ENCODE results near the gene PPP1R15B.

- no peak for TF ChIP-seq CTCF (conservative IDR thresholded peaks at IDR 0.05; ENCODE audit: low read depth, low read length)
- TF ChIP-seq MXI1 (IDR thresholded peaks at IDR 0.05; ENCODE audit: borderline replicate concordance, low read depth, low read length), result no peak
- no peak for TF ChIP-seq NFE2L2 (IDR thresholded peaks at IDR 0.05; ENCODE audit: low read depth, low read length)
- TF ChIP-seq POLR2A (IDR thresholded peaks at IDR 0.05; ENCODE audit: low read depth, low read length), result no peak
- TF ChIP-seq, protein P1, sequence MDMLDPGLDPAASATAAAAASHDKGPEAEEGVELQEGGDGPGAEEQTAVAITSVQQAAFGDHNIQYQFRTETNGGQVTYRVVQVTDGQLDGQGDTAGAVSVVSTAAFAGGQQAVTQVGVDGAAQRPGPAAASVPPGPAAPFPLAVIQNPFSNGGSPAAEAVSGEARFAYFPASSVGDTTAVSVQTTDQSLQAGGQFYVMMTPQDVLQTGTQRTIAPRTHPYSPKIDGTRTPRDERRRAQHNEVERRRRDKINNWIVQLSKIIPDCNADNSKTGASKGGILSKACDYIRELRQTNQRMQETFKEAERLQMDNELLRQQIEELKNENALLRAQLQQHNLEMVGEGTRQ (IDR thresholded peaks at IDR 0.05; ENCODE audit: low read depth, low read length), result no peak
- TF ChIP-seq RAD21 (IDR thresholded peaks at IDR 0.05; ENCODE audit: low read length), result no peak
- no peak for TF ChIP-seq FOS (IDR thresholded peaks at IDR 0.05; ENCODE audit: low read depth, low read length)
- no peak for TF ChIP-seq MAFK (IDR thresholded peaks at IDR 0.05; ENCODE audit: low read depth, low read length)
- TF ChIP-seq RFX5 (IDR thresholded peaks at IDR 0.05; ENCODE audit: low read depth, low read length), result no peak
- no peak for TF ChIP-seq SMC3 (IDR thresholded peaks at IDR 0.05; ENCODE audit: low read depth, low read length)
- no peak for TF ChIP-seq RCOR1 (IDR thresholded peaks at IDR 0.05; ENCODE audit: insufficient replicate concordance, low read length)
- TF ChIP-seq, protein P2, sequence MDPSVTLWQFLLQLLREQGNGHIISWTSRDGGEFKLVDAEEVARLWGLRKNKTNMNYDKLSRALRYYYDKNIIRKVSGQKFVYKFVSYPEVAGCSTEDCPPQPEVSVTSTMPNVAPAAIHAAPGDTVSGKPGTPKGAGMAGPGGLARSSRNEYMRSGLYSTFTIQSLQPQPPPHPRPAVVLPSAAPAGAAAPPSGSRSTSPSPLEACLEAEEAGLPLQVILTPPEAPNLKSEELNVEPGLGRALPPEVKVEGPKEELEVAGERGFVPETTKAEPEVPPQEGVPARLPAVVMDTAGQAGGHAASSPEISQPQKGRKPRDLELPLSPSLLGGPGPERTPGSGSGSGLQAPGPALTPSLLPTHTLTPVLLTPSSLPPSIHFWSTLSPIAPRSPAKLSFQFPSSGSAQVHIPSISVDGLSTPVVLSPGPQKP (IDR thresholded peaks at IDR 0.05; ENCODE audit: borderline replicate concordance, low read depth, low read length), result no peak
- TF ChIP-seq CEBPB (IDR thresholded peaks at IDR 0.05; ENCODE audit: low read depth, low read length), result no peak
Observed at GRCh38 chr1:204391629-204392028, 20.0 kb downstream of the PPP1R15B start.
